Gastrocnemius medialis (tissue), 4 donors: ENCODE measurements around the gene CADPS.

ENCODE experiments used
- CTCF ChIP-seq, 5 experiments: fragments of 450-650 bp in 3 of 5; fragments of 200-600 bp in 2 of 5; sonication (generic) in 2 of 5; IDR thresholded peaks in 4 of 5; conservative IDR thresholded peaks in 1 of 5; 1 replicate in 4 of 5; 2 replicates in 1 of 5; pipeline ENCODE4 v1.5.1; 2016 to 2019; ENCODE audit warnings: antibody characterized with exemption in 5 of 5, mild to moderate bottlenecking in 3 of 5, moderate library complexity in 3 of 5
- POLR2A ChIP-seq, 2 donors: fragments of 450-650 bp; IDR thresholded peaks; one replicate each; pipeline ENCODE4 v1.6.1; 2017; ENCODE audit warnings: antibody characterized with exemption in 2 of 2, mild to moderate bottlenecking in 2 of 2, moderate library complexity in 2 of 2

GRCh38 chr3:62758296-62759066, 116.7 kb downstream of the CADPS start:
- TF ChIP-seq CTCF (IDR thresholded peaks at IDR 0.05 in 4 of 5, conservative IDR thresholded peaks at IDR 0.05 in 1 of 5) (no peak), POLR2A (IDR thresholded peaks at IDR 0.05) (no peak)
